Psoas muscle (tissue), 8 donors: ENCODE data around the gene AURKB. TPM values are rescaled to one million over a fixed set of nuclear protein-coding genes. Genes with fewer than 3 reads are reported as not detected.

Experiments
- ATAC-seq, 4 donors: fragments of 200-7000 bp; cut with Tn5 transposase; one replicate each; pipeline ENCODE4 v1.9.1; 2020; ENCODE audit warnings: moderate library complexity in 3 of 4, mild to moderate bottlenecking in 2 of 4
- DNase-seq, 2 donors: peaks; one replicate each; pipeline ENCODE4 v3.0.0-alpha.2; 2020
- H3K27ac ChIP-seq: fragments of 200-600 bp; one replicate; pipeline ENCODE4 v1.8.0; 2022
- H3K27me3 ChIP-seq, 3 donors: fragments of 200-600 bp in 1 of 3; one replicate each; pipeline versions ENCODE4 v1.6.1 to v1.8.0; 2013 to 2022; ENCODE audit warnings: low read length in 2 of 3, mild to moderate bottlenecking in 2 of 3, moderate library complexity in 1 of 3; ENCODE audit not compliant: insufficient read depth in 3 of 3
- H3K36me3 ChIP-seq, 2 donors: fragments of 200-600 bp in 1 of 2; one replicate each; pipeline versions ENCODE4 v1.6.1 to v1.8.0; 2013 to 2022; ENCODE audit warnings: low read depth in 1 of 2, mild to moderate bottlenecking in 1 of 2, moderate library complexity in 1 of 2; ENCODE audit not compliant: insufficient read depth in 1 of 2
- H3K4me1 ChIP-seq: fragments of 200-600 bp; one replicate; pipeline ENCODE4 v1.8.0; 2022
- H3K4me3 ChIP-seq: fragments of 200-600 bp; one replicate; pipeline ENCODE4 v1.8.0; 2022; ENCODE audit warnings: mild to moderate bottlenecking
- H3K9me3 ChIP-seq: fragments of 200-600 bp; one replicate; pipeline ENCODE4 v1.8.0; 2022
- WGBS, 3 donors: extraction: QIAGEN DNeasy Blood & Tissue Kit; methylation state at CpG; one replicate each; pipeline versions ENCODE4 v1.1.6 to v1.1.7; 2013; 5-methylcytosine and 5-hydroxymethylcytosine counted together
- intact Hi-C, 2 donors: fragments of 100-400 bp; cut with DNase I; formaldehyde crosslinking; loops; one replicate each; pipeline versions ENCODE4 v1.11.0 to v1.14.2; 2022
- polyA plus RNA-seq, 3 donors: library from polyadenylated mRNA; stranded (reverse); fragments of 200-250 nt; gene quantifications; one replicate each; pipeline ENCODE4 v1.2.3, GENCODE V29; 2013
- total RNA-seq, 4 donors: library from RNA; stranded (reverse); fragmentation: NEBNext Ultra II Directional in 2 of 4; extraction: Animal tissue kit (Norgen Biotek cat#: 25700) in 2 of 4; gene quantifications; one replicate each; pipeline versions ENCODE4 v1.2.1 to v1.2.4, GENCODE V29; 2021 to 2023
- TF ChIP-seq, protein P1 (sequence below): fragments of 200-600 bp; IDR thresholded peaks from one replicate; pipeline ENCODE4 v1.8.0; 2022; ENCODE audit warnings: antibody characterized with exemption
- donor health status: healthy with polysubstance abuse.
- donor health status: DM: no; HTN: no; CAD: no; lungs with moderate emphysema.
- donor health status: Bipolar disorder and iron deficiency.
- donor health status: healthy.
- donor health status: DM: yes; HTN: yes; CAD: no.
- donor health status: DM: no; HTN: no; CAD: no.
- donor health status: DM: no; HTN: no; CAD: no.
- donor health status: DM: yes; HTN: yes; CAD: no.

The AURKB gene
- total and polyA plus RNA-seq, 7 donors = 0.39 to 1.1 TPM; not detected in 5

DNA sequence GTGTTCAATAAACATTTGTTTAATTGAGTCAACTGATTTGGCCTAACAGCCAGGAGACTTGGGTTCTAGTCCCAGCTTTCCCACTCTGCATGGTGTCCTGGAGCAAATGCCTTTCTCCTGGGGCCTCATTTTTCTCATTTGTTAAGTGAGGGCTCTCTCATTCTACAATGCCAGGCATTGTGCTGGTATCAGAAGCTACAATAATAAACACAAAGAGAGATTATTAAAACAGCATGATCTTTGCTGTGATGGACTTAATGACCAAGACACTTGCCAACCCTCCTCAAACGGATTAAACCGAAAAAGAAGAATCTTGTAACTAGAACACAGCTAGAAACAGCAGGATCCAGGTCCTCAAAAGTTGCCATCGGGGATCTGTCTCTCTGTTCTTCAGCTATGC, 42.8 kb downstream of the AURKB start:
- no peaks in the 10 kb centered on the region for H3K27me3 ChIP-seq
- no peak overlapping the region for H3K4me3 ChIP-seq
- no peaks in the 10 kb centered on the region for H3K9me3 ChIP-seq
- H3K4me1 ChIP-seq = peaks cover 17% of the 10 kb centered on the region
- TF ChIP-seq, protein P1, sequence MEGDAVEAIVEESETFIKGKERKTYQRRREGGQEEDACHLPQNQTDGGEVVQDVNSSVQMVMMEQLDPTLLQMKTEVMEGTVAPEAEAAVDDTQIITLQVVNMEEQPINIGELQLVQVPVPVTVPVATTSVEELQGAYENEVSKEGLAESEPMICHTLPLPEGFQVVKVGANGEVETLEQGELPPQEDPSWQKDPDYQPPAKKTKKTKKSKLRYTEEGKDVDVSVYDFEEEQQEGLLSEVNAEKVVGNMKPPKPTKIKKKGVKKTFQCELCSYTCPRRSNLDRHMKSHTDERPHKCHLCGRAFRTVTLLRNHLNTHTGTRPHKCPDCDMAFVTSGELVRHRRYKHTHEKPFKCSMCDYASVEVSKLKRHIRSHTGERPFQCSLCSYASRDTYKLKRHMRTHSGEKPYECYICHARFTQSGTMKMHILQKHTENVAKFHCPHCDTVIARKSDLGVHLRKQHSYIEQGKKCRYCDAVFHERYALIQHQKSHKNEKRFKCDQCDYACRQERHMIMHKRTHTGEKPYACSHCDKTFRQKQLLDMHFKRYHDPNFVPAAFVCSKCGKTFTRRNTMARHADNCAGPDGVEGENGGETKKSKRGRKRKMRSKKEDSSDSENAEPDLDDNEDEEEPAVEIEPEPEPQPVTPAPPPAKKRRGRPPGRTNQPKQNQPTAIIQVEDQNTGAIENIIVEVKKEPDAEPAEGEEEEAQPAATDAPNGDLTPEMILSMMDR = no peak
- H3K27ac ChIP-seq = no peak overlapping the region
- WGBS, 3 donors = 74 to 81% (median 80%) methylated on average over 3 of the region's 3 CpGs
- DNase-seq (no peak), ATAC-seq (no peak)
- H3K36me3 ChIP-seq = no peaks in the 10 kb centered on the region
- intact Hi-C loops = loop anchor here in 1 of 2 donors (5.0 kb wide), 1 partner anchor 40 kb away; no protein-coding TSS in a partner anchor

DNA sequence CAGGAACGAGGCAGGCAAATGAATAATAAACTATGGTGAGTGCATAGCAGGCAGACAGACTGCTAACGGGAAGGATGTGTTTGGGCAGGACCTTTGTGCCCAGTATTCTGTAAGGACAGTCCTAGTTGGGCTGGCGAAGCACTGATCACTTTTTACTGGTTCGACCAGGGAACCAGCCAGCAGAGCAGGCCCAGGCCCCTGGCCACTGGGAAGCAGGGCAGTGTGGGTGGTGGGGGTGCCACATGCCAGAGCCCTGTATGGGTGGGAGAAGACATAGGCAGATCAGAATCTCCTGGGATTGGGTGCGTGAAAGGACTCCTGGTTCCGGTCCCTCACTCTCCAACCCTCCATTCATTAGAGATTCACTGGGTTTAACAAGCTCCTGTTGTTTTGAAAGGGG, 43.6 kb downstream of the AURKB start:
- H3K9me3 ChIP-seq = no peaks in the 10 kb centered on the region
- no peak for ATAC-seq
- peaks cover 19% of the 10 kb centered on the region for H3K4me1 ChIP-seq
- DNase-seq = no peak
- WGBS, 3 donors = 89 to 95% (median 93%) methylated on average over 6 of the region's 6 CpGs
- peaks cover 0 to under 1% of the 10 kb centered on the region in 2 donors for H3K36me3 ChIP-seq
- intact Hi-C loops = loop anchor here in 1 of 2 donors (5.0 kb wide), 1 partner anchor 39 kb away; no protein-coding TSS in a partner anchor
- H3K27me3 ChIP-seq = no peaks in the 10 kb centered on the region
- H3K27ac ChIP-seq = no peak overlapping the region
- TF ChIP-seq, protein P1 = no peak
- H3K4me3 ChIP-seq = no peak overlapping the region

DNA sequence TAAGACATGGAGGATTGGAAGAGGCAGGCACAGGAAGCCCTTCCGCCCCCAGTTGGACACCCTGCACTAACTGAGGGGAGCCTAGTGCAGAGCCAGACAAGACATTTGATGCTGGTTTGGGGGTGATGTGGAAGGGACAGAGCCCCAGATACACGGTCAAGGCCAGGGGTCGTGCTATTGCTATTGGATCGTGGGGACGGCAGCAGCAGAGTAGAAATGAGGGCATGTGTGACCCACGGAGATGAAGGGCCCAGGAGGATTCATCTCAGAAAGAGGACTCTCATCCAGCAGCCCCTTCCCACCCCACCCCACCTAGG, 45.6 kb downstream of the AURKB start:
- peaks cover 30% of the 10 kb centered on the region for H3K4me1 ChIP-seq
- peaks cover 0 to 19% of the 10 kb centered on the region in 2 donors for H3K36me3 ChIP-seq
- peak overlapping the region; percentile 99 for H3K4me3 ChIP-seq
- H3K27me3 ChIP-seq = no peaks in the 10 kb centered on the region
- intact Hi-C loops = loop anchor here in 1 of 2 donors (5.0 kb wide), 1 partner anchor 37 kb away; no protein-coding TSS in a partner anchor
- no peak for ATAC-seq
- H3K27ac ChIP-seq = peak overlapping the region; percentile 100
- WGBS, 3 donors = 49 to 57% (median 55%) methylated on average over 6 of the region's 6 CpGs
- DNase-seq = peak in 1 of 2 donors; percentile 12
- TF ChIP-seq, protein P1 = no peak
- H3K9me3 ChIP-seq = no peaks in the 10 kb centered on the region

DNA sequence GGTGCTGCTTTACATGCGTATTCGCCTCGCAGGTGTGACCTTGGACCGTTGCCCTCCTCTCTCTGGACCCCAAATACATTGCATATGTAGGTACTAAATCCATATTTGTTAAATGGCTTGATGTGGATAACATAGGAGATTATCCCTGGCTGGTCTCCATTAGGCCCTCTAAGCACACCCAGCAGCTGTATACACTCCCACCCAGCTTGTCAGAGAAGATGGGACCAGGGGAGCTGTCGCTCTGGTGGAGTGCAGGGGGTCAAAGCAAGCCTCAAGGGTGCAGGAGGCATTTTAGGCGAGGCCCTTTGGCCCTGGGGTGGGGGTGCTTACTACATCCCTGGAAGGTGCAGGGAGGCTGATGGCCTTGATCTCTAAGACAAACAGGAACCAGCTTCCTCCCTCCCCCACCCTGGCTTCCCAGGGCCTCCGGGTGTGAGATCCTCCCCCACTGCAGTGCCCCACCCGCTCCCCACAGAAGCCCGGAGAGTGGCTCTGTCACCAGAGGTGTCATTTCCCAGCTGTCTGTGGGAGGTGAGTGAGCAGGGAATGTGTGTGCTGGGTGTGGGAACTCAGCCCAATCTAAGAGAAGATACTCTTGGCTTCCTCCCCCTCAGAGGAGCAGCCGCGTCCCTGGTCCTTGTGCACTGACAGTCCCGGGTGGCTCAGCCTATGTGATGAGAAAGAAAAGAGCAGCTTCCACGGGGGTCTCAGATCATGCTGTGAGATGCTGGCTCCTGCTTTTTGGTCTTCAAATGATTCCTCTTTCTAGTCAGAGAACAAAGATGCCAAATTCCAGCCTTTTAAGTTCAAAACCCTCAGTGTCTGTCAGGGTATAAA, 46.2 kb downstream of the AURKB start:
- intact Hi-C loops = no loop called here
- Histone ChIP-seq H3K9me3 (no peaks in the 10 kb centered on the region), H3K4me3 (peak overlapping the region; percentile 99), H3K27me3 (no peaks in the 10 kb centered on the region), H3K36me3 (peaks cover 0 to 24% of the 10 kb centered on the region in 2 donors), H3K4me1 (peaks cover 30% of the 10 kb centered on the region), H3K27ac (peak overlapping the region; percentile 100)
- WGBS, 3 donors = 8 to 18% (median 9%) methylated on average over 13 of the region's 13 CpGs
- ATAC-seq (peak; percentile 80 to 89 (median 86)), DNase-seq (peak; percentile 85 to 91)
- TF ChIP-seq, protein P1 = no peak
